Spleen (tissue), 11 donors: ENCODE measurements around the gene INTS4. TPM values are rescaled to one million over a fixed set of nuclear protein-coding genes. Genes with fewer than 3 reads are reported as not detected.
"Not testable (repeated sequence)": the region's sequence is repeated elsewhere in the genome, so short reads cannot be mapped to it uniquely, and the experiment has no call there.

Source experiments
- DNase-seq: peaks from one replicate; pipeline ENCODE4 v3.0.0-alpha.2; 2020
- H3K27ac ChIP-seq, 8 donors: fragments of 200-600 bp; sonication (generic) in 7 of 8; 1 replicate in 4 of 8; 2 replicates in 4 of 8; pipeline versions ENCODE4 v1.5.0 to v1.8.0; 2016 to 2021; ENCODE audit warnings: inconsistent platforms in 4 of 8, mild to moderate bottlenecking in 4 of 8, moderate library complexity in 1 of 8
- H3K27me3 ChIP-seq, 7 donors: fragments of 200-600 bp; sonication (generic) in 6 of 7; replicated peaks in 1 of 7; 1 replicate in 4 of 7; 2 replicates in 3 of 7; pipeline versions ENCODE4 v1.5.0 to v1.8.0; 2016 to 2021; ENCODE audit warnings: inconsistent platforms in 3 of 7, mild to moderate bottlenecking in 1 of 7
- H3K36me3 ChIP-seq, 6 donors: fragments of 200-600 bp; sonication (generic) in 5 of 6; 1 replicate in 4 of 6; 2 replicates in 2 of 6; pipeline versions ENCODE4 v1.5.0 to v1.8.0; 2016 to 2021; ENCODE audit warnings: inconsistent platforms in 2 of 6
- H3K4me1 ChIP-seq, 6 donors: fragments of 200-600 bp; sonication (generic) in 5 of 6; 1 replicate in 3 of 6; 2 replicates in 3 of 6; pipeline versions ENCODE4 v1.5.0 to v1.8.0; 2016 to 2021; ENCODE audit warnings: inconsistent platforms in 3 of 6
- H3K4me3 ChIP-seq, 8 donors: fragments of 200-600 bp; sonication (generic) in 7 of 8; 1 replicate in 4 of 8; 2 replicates in 4 of 8; pipeline versions ENCODE4 v1.5.0 to v1.8.0; 2016 to 2021; ENCODE audit warnings: inconsistent platforms in 4 of 8, mild to moderate bottlenecking in 4 of 8, moderate library complexity in 2 of 8
- H3K9me3 ChIP-seq, 8 donors: fragments of 200-600 bp; sonication (generic) in 7 of 8; 1 replicate in 4 of 8; 2 replicates in 4 of 8; pipeline versions ENCODE4 v1.5.0 to v1.8.0; 2016 to 2021; ENCODE audit warnings: inconsistent platforms in 4 of 8
- CTCF ChIP-seq, 11 experiments: fragments of 200-600 bp in 7 of 11; fragments of 450-650 bp in 4 of 11; sonication (generic) in 4 of 11; IDR thresholded peaks in 8 of 11; conservative IDR thresholded peaks in 3 of 11; 1 replicate in 7 of 11; 2 replicates in 4 of 11; pipeline versions ENCODE4 v1.4.0 to v1.8.0; 2016 to 2021; ENCODE audit warnings: antibody characterized with exemption in 11 of 11, inconsistent platforms in 4 of 11, mild to moderate bottlenecking in 1 of 11
- POLR2A ChIP-seq, 3 donors: fragments of 450-650 bp; IDR thresholded peaks; one replicate each; pipeline ENCODE4 v1.5.1; 2017; ENCODE audit warnings: antibody characterized with exemption in 3 of 3, mild to moderate bottlenecking in 1 of 3
- POLR2AphosphoS5 ChIP-seq, 3 donors: sonication (generic); formaldehyde crosslinking; IDR thresholded peaks; one replicate each; pipeline ENCODE4 v1.5.1; 2017; ENCODE audit warnings: antibody characterized with exemption in 3 of 3
- WGBS, 5 donors: extraction: QIAGEN DNeasy Blood & Tissue Kit in 3 of 5; methylation state at CpG; one replicate each; pipeline versions ENCODE4 v1.1.5 to v1.1.7; 2013 to 2018; 5-methylcytosine and 5-hydroxymethylcytosine counted together
- intact Hi-C: fragments of 100-400 bp; cut with DNase I; formaldehyde crosslinking; loops from one replicate; pipeline ENCODE4 v1.15.0; 2023; ENCODE audit warnings: low total_unique reads
- polyA plus RNA-seq, 3 donors: library from polyadenylated mRNA; stranded (reverse); fragments of 200-250 nt; gene quantifications; one replicate each; pipeline ENCODE4 v1.2.1, GENCODE V29; 2013
- total RNA-seq, 7 donors: library from RNA; depleted of rRNA in 3 of 7; stranded (reverse); fragments of >200 nt in 3 of 7; fragmentation: NEBNext Ultra II Directional in 4 of 7; extraction: Animal tissue kit (Norgen Biotek cat#: 25700) in 4 of 7; gene quantifications; one replicate each; pipeline versions ENCODE4 v1.1.0 to v1.2.1, GENCODE V29; 2016 to 2021
- donor health status: healthy with polysubstance abuse.
- donor health status: DM: no; HTN: no; CAD: no; lungs with moderate emphysema.
- donor health status: DM: no; HTN: no; CAD: no.
- donor health status: Bipolar disorder and iron deficiency.
- donor health status: healthy.
- donor health status: DM: no; HTN: no; CAD: no.
- donor health status: DM: yes; HTN: yes; CAD: no.

INTS4 gene
- total and polyA plus RNA-seq, 10 donors: 17.7 to 68.5 (median 46.8) TPM

GRCh38 chr11:78033040-78033439 lies 38.6 kb upstream of the INTS4 start:
- TF ChIP-seq CTCF (IDR thresholded peaks at IDR 0.05 in 8 of 11, conservative IDR thresholded peaks at IDR 0.05 in 3 of 11) (no peak), POLR2A (IDR thresholded peaks at IDR 0.05) (no peak), POLR2AphosphoS5 (IDR thresholded peaks at IDR 0.05) (no peak)
- H3K9me3 ChIP-seq: no peaks in the 10 kb centered on the region
- intact Hi-C loops: no loop called here
- H3K4me3 ChIP-seq: no peak overlapping the region
- 45 to 90% (median 61%) methylated on average over 4 of the region's 4 CpGs for WGBS, 5 donors
- no peaks in the 10 kb centered on the region for H3K36me3 ChIP-seq
- no peak overlapping the region for H3K27ac ChIP-seq
- peaks cover 0 to 12% (median 0%) of the 10 kb centered on the region in 6 donors for H3K4me1 ChIP-seq
- no peaks in the 10 kb centered on the region for H3K27me3 ChIP-seq
- DNase-seq: no peak

- peaks cover 0 to 12% (median 0%) of the 10 kb centered on the region in 6 donors for H3K4me1 ChIP-seq
- intact Hi-C loops: no loop called here
- no peaks in the 10 kb centered on the region for H3K27me3 ChIP-seq
- TF ChIP-seq CTCF (IDR thresholded peaks at IDR 0.05 in 8 of 11, conservative IDR thresholded peaks at IDR 0.05 in 3 of 11) (no peak), POLR2A (IDR thresholded peaks at IDR 0.05) (no peak), POLR2AphosphoS5 (IDR thresholded peaks at IDR 0.05) (no peak)
- H3K36me3 ChIP-seq: no peaks in the 10 kb centered on the region
- no peaks in the 10 kb centered on the region for H3K9me3 ChIP-seq
- H3K27ac ChIP-seq: no peak overlapping the region
- DNase-seq: no peak
- no peak overlapping the region for H3K4me3 ChIP-seq
These were observed 37.6 kb upstream of the INTS4 start for GRCh38 chr11:78032090-78032489.

GRCh38 chr11:78031629-78032028 lies 37.2 kb upstream of the INTS4 start:
- 76 to 94% (median 90%) methylated on average over 3 of the region's 3 CpGs for WGBS, 5 donors
- Histone ChIP-seq H3K4me1 (peaks cover 0 to 12% (median 0%) of the 10 kb centered on the region in 6 donors), H3K36me3 (no peaks in the 10 kb centered on the region), H3K27me3 (no peaks in the 10 kb centered on the region), H3K4me3 (no peak overlapping the region), H3K27ac (no peak overlapping the region), H3K9me3 (no peaks in the 10 kb centered on the region)
- intact Hi-C loops: no loop called here
- DNase-seq: no peak
- TF ChIP-seq POLR2A (IDR thresholded peaks at IDR 0.05) (no peak), CTCF (IDR thresholded peaks at IDR 0.05 in 8 of 11, conservative IDR thresholded peaks at IDR 0.05 in 3 of 11) (no peak), POLR2AphosphoS5 (IDR thresholded peaks at IDR 0.05) (no peak)

- Histone ChIP-seq H3K27me3 (no peaks in the 10 kb centered on the region), H3K4me3 (no peak overlapping the region), H3K36me3 (no peaks in the 10 kb centered on the region), H3K27ac (no peak overlapping the region), H3K4me1 (peaks cover 0 to 12% (median 0%) of the 10 kb centered on the region in 6 donors), H3K9me3 (no peaks in the 10 kb centered on the region)
- TF ChIP-seq POLR2AphosphoS5 (IDR thresholded peaks at IDR 0.05): no peak
- no peak for TF ChIP-seq POLR2A (IDR thresholded peaks at IDR 0.05)
- TF ChIP-seq CTCF (IDR thresholded peaks at IDR 0.05 in 8 of 11, conservative IDR thresholded peaks at IDR 0.05 in 3 of 11): no peak
- intact Hi-C loops: no loop called here
- DNase-seq: no peak
- WGBS, 5 donors: 42 to 47% (median 43%) methylated on average over 5 to 7 of the region's 7 CpGs
These were observed 36.2 kb upstream of the INTS4 start for GRCh38 chr11:78030429-78031325.

- DNase-seq, H3K9me3 ChIP-seq: not testable (repeated sequence)
- 89 to 94% (median 92%) methylated on average over 9 of the region's 9 CpGs for WGBS, 5 donors
These were observed 34.0 kb upstream of the INTS4 start for GRCh38 chr11:78028423-78028822.

More at GRCh38 chr11:78028423-78028822, 34.0 kb upstream of the INTS4 start:
- H3K27me3 ChIP-seq, intact Hi-C loops, H3K4me3 ChIP-seq, H3K27ac ChIP-seq, H3K36me3 ChIP-seq: not testable (repeated sequence)
- peaks cover 0 to 12% (median 0%) of the 10 kb centered on the region in 6 donors for H3K4me1 ChIP-seq
